WTC11 (cell line): ENCODE measurements around the gene SMIM28. TPM values are rescaled to one million over a fixed set of nuclear protein-coding genes. Genes with fewer than 3 reads are reported as not detected.
A peak's percentile ranks its signal among the peaks of the same experiment; 100 is the strongest.

ENCODE experiments used
- ATAC-seq: fragments of 200-7000 bp; cut with Tn5 transposase; 2 replicates; pipeline ENCODE4 v1.10.0; 2021; ENCODE audit warnings: mild to moderate bottlenecking, moderate library complexity
- CTCF ChIA-PET: fragments of 300-600 bp; sonication (Branson Sonifier 250); formaldehyde crosslinking; loops from one replicate; lab custom pipeline; 2021; ENCODE audit warnings: antibody characterized with exemption; lab: Charles Lee
- POLR2A ChIA-PET: fragments of 350-600 bp; sonication (Branson Sonifier 250); formaldehyde crosslinking; loops from one replicate; lab custom pipeline; 2021; ENCODE audit warnings: antibody characterized with exemption; lab: Charles Lee
- DNase-seq: peaks from one replicate; pipeline ENCODE4 v3.0.0; 2021; ENCODE audit warnings: low spot score
- H3K27ac Mint-ChIP-seq: 2 replicates; pipeline ENCODE4 v1.8.0; 2021; ENCODE audit warnings: mixed read lengths
- H3K27me3 Mint-ChIP-seq: 2 replicates; pipeline ENCODE4 v1.8.0; 2021; ENCODE audit warnings: low read depth, mild to moderate bottlenecking, moderate library complexity, mixed read lengths
- H3K36me3 Mint-ChIP-seq: 2 replicates; pipeline ENCODE4 v1.8.0; 2021; ENCODE audit warnings: mixed read lengths
- H3K4me1 Mint-ChIP-seq: 2 replicates; pipeline ENCODE4 v1.8.0; 2022; ENCODE audit warnings: mixed read lengths
- H3K4me3 Mint-ChIP-seq: 2 replicates; pipeline ENCODE4 v1.8.0; 2021; ENCODE audit warnings: mild to moderate bottlenecking, moderate library complexity, mixed read lengths
- H3K9me3 Mint-ChIP-seq: 2 replicates; pipeline ENCODE4 v1.8.0; 2021; ENCODE audit warnings: mixed read lengths
- ATF1 ChIP-seq: sonication (generic); formaldehyde crosslinking; IDR thresholded peaks from 2 replicates; pipeline ENCODE4 v1.8.1; 2023; ENCODE audit warnings: mild to moderate bottlenecking, moderate library complexity, missing genetic modification reagents
- CBFB ChIP-seq: sonication (generic); formaldehyde crosslinking; IDR thresholded peaks from 2 replicates; pipeline ENCODE4 v1.8.1; 2022; ENCODE audit warnings: mild to moderate bottlenecking, low read depth, missing genetic modification reagents
- CTCF ChIP-seq: fragments of 200-600 bp; IDR thresholded peaks from 2 replicates; pipeline ENCODE4 v1.8.0; 2022; ENCODE audit warnings: antibody characterized with exemption
- EMX1 ChIP-seq: fragments of 250-450 bp; sonication (Bioruptor Pico); IDR thresholded peaks from 2 replicates; pipeline ENCODE4 v1.8.0; 2021; ENCODE audit warnings: mild to moderate bottlenecking
- FOXJ3 ChIP-seq: sonication (generic); formaldehyde crosslinking; IDR thresholded peaks from 2 replicates; pipeline ENCODE4 v1.9.0; 2021; ENCODE audit warnings: missing genetic modification reagents, mild to moderate bottlenecking, borderline replicate concordance
- JAZF1 ChIP-seq: fragments of 250-450 bp; sonication (Bioruptor Pico); IDR thresholded peaks from 2 replicates; pipeline ENCODE4 v1.9.0; 2021; ENCODE audit warnings: moderate library complexity, mild to moderate bottlenecking, inconsistent platforms
- JUN ChIP-seq: sonication (generic); formaldehyde crosslinking; IDR thresholded peaks from 2 replicates; pipeline ENCODE4 v1.8.0; 2023; ENCODE audit warnings: mild to moderate bottlenecking, missing genetic modification reagents
- NR1H2 ChIP-seq: sonication (generic); formaldehyde crosslinking; IDR thresholded peaks from 2 replicates; pipeline ENCODE4 v1.9.0; 2021; ENCODE audit warnings: mild to moderate bottlenecking, moderate library complexity, missing genetic modification reagents
- NR2C2 ChIP-seq: sonication (generic); formaldehyde crosslinking; IDR thresholded peaks from 2 replicates; pipeline ENCODE4 v1.8.0; 2022; ENCODE audit warnings: mild to moderate bottlenecking, missing genetic modification reagents
- TEAD4 ChIP-seq: sonication (generic); formaldehyde crosslinking; IDR thresholded peaks from 2 replicates; pipeline ENCODE4 v1.8.0; 2022; ENCODE audit warnings: mild to moderate bottlenecking, missing genetic modification reagents
- TP53 ChIP-seq: sonication (generic); formaldehyde crosslinking; IDR thresholded peaks from 2 replicates; pipeline ENCODE4 v1.8.1; 2023; ENCODE audit warnings: mild to moderate bottlenecking, missing genetic modification reagents
- ZBTB43 ChIP-seq: sonication (generic); formaldehyde crosslinking; IDR thresholded peaks from 2 replicates; pipeline ENCODE4 v1.8.1; 2023; ENCODE audit warnings: mild to moderate bottlenecking, missing genetic modification reagents
- ZNF671 ChIP-seq: fragments of 250-450 bp; sonication (Bioruptor Pico); IDR thresholded peaks from 2 replicates; pipeline ENCODE4 v1.8.0; 2021; ENCODE audit warnings: mild to moderate bottlenecking
- total RNA-seq: library from RNA; stranded (reverse); gene quantifications from 3 replicates; pipeline ENCODE4 v1.2.3, GENCODE V29; 2021
- TF ChIP-seq, protein P1 (sequence below): sonication (generic); formaldehyde crosslinking; IDR thresholded peaks from 2 replicates; pipeline ENCODE4 v1.8.0; 2022; ENCODE audit warnings: mild to moderate bottlenecking, missing genetic modification reagents
- TF ChIP-seq, protein P2 (sequence below): sonication (generic); formaldehyde crosslinking; IDR thresholded peaks from 2 replicates; pipeline ENCODE4 v1.8.0; 2022; ENCODE audit warnings: missing genetic modification reagents
- TF ChIP-seq, protein P3 (sequence below): sonication (generic); formaldehyde crosslinking; IDR thresholded peaks from 2 replicates; pipeline ENCODE4 v1.8.1; 2022; ENCODE audit warnings: mild to moderate bottlenecking, missing genetic modification reagents, moderate library complexity, borderline replicate concordance
- TF ChIP-seq, protein P4 (sequence below): sonication (generic); formaldehyde crosslinking; IDR thresholded peaks from 2 replicates; pipeline ENCODE4 v1.8.1; 2022; ENCODE audit warnings: low read depth, mild to moderate bottlenecking, moderate library complexity, missing genetic modification reagents, borderline replicate concordance
- TF ChIP-seq, protein P5 (sequence below): fragments of 250-450 bp; sonication (Bioruptor Pico); IDR thresholded peaks from 2 replicates; pipeline ENCODE4 v1.8.0; 2021; ENCODE audit warnings: mild to moderate bottlenecking

The SMIM28 gene
- total RNA-seq, 1 experiment from 2014 or later = not detected

DNA sequence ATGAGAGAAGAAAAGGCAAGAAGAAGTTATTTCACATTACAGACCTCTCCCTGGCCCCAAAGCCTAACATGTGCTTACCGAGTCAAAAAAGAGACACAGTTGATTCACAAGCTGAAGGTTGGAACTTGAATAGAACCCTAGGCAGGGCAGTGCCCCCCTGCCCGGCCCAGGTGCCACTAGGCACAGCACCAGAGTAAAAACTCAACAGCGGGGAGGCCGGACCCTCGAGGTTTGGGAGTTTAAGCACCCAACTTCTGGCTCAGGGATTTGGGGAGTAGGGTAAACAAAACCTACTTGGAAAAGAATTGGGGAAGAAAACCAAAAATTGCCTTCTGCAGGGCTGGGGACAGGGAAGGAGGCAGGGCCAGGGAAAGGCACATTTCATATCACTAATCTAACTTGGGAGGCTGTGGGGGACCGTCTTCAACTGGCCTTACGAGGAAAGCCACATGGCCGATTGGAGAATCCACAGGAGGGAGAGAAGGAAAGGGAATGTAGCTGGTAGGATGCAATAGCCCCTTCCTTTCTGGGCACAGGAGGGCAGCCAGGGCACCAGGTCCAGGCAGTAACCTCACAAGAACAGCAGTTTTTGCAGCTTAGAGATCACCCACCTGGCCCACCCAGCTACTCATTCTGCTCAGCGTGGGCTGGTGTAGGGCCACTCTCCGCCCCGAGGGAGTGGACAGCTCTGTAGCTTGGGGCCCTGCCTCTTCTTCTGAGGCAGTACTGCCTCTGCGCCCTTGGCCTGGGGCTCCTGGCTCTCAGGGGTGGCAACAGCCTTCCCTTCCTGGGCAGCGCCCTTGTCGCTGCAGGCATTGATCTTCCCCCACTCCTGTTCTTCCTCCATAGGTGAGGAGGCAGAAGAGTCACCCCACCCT lies 24.5 kb downstream of the SMIM28 start:
- Mint-ChIP-seq H3K9me3 (no peaks in the 10 kb centered on the region), H3K4me3 (peak overlapping the region; percentile 25; the same call in 1 of the 2 replicates), H3K27ac (no peak overlapping the region), H3K4me1 (peaks cover 17% of the 10 kb centered on the region), H3K27me3 (peaks cover 6% of the 10 kb centered on the region), H3K36me3 (peaks cover 8% of the 10 kb centered on the region)
- TF ChIP-seq, protein P1, sequence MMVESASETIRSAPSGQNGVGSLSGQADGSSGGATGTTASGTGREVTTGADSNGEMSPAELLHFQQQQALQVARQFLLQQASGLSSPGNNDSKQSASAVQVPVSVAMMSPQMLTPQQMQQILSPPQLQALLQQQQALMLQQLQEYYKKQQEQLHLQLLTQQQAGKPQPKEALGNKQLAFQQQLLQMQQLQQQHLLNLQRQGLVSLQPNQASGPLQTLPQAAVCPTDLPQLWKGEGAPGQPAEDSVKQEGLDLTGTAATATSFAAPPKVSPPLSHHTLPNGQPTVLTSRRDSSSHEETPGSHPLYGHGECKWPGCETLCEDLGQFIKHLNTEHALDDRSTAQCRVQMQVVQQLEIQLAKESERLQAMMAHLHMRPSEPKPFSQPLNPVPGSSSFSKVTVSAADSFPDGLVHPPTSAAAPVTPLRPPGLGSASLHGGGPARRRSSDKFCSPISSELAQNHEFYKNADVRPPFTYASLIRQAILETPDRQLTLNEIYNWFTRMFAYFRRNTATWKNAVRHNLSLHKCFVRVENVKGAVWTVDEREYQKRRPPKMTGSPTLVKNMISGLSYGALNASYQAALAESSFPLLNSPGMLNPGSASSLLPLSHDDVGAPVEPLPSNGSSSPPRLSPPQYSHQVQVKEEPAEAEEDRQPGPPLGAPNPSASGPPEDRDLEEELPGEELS = no peak
- no peak for TF ChIP-seq ZNF671
- TF ChIP-seq, protein P2, sequence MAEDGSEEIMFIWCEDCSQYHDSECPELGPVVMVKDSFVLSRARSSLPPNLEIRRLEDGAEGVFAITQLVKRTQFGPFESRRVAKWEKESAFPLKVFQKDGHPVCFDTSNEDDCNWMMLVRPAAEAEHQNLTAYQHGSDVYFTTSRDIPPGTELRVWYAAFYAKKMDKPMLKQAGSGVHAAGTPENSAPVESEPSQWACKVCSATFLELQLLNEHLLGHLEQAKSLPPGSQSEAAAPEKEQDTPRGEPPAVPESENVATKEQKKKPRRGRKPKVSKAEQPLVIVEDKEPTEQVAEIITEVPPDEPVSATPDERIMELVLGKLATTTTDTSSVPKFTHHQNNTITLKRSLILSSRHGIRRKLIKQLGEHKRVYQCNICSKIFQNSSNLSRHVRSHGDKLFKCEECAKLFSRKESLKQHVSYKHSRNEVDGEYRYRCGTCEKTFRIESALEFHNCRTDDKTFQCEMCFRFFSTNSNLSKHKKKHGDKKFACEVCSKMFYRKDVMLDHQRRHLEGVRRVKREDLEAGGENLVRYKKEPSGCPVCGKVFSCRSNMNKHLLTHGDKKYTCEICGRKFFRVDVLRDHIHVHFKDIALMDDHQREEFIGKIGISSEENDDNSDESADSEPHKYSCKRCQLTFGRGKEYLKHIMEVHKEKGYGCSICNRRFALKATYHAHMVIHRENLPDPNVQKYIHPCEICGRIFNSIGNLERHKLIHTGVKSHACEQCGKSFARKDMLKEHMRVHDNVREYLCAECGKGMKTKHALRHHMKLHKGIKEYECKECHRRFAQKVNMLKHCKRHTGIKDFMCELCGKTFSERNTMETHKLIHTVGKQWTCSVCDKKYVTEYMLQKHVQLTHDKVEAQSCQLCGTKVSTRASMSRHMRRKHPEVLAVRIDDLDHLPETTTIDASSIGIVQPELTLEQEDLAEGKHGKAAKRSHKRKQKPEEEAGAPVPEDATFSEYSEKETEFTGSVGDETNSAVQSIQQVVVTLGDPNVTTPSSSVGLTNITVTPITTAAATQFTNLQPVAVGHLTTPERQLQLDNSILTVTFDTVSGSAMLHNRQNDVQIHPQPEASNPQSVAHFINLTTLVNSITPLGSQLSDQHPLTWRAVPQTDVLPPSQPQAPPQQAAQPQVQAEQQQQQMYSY (CRISPR knock-in tag) = no peak
- no peak for TF ChIP-seq FOXJ3 (CRISPR knock-in tag)
- TF ChIP-seq CBFB (CRISPR knock-in tag) = no peak
- no peak for TF ChIP-seq ZBTB43 (CRISPR knock-in tag)
- TF ChIP-seq, protein P3, sequence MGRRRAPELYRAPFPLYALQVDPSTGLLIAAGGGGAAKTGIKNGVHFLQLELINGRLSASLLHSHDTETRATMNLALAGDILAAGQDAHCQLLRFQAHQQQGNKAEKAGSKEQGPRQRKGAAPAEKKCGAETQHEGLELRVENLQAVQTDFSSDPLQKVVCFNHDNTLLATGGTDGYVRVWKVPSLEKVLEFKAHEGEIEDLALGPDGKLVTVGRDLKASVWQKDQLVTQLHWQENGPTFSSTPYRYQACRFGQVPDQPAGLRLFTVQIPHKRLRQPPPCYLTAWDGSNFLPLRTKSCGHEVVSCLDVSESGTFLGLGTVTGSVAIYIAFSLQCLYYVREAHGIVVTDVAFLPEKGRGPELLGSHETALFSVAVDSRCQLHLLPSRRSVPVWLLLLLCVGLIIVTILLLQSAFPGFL (CRISPR knock-in tag) = no peak
- no peak for TF ChIP-seq JAZF1 (CRISPR knock-in tag)
- no peak for TF ChIP-seq EMX1 (CRISPR knock-in tag)
- no peak for TF ChIP-seq NR1H2 (CRISPR knock-in tag)
- TF ChIP-seq, protein P4, sequence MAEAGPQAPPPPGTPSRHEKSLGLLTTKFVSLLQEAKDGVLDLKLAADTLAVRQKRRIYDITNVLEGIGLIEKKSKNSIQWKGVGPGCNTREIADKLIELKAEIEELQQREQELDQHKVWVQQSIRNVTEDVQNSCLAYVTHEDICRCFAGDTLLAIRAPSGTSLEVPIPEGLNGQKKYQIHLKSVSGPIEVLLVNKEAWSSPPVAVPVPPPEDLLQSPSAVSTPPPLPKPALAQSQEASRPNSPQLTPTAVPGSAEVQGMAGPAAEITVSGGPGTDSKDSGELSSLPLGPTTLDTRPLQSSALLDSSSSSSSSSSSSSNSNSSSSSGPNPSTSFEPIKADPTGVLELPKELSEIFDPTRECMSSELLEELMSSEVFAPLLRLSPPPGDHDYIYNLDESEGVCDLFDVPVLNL (CRISPR knock-in tag) = no peak
- TF ChIP-seq ATF1 = no peak
- no peak for TF ChIP-seq TP53 (CRISPR knock-in tag)
- TF ChIP-seq TEAD4 = no peak
- TF ChIP-seq, all 79 proteins: peak for 0
- DNase-seq (no peak), ATAC-seq (no peak)
- POLR2A ChIA-PET = interaction anchor here (0.6 kb wide), 1 partner anchor 98 kb away, joined by 6 read pairs; no protein-coding TSS in a partner anchor
- CTCF ChIA-PET = interaction anchor here (0.6 to 3.8 kb wide), 5 partner anchors 14 to 287 kb away, joined by 3 to 33 read pairs (median 4); no protein-coding TSS in a partner anchor

GRCh38 chr6:138402838-138403187 lies 25.1 kb downstream of the SMIM28 start:
- Mint-ChIP-seq H3K27ac (0 out of 2 replicates have a peak overlapping the region, but pooled peaks have one; percentile 32), H3K27me3 (peaks cover 6% of the 10 kb centered on the region), H3K9me3 (no peaks in the 10 kb centered on the region), H3K36me3 (peaks cover 13% of the 10 kb centered on the region), H3K4me3 (peak overlapping the region; percentile 74), H3K4me1 (peaks cover 17% of the 10 kb centered on the region)
- DNase-seq (no peak), ATAC-seq (no peak)
- POLR2A ChIA-PET = interaction anchor here (0.6 kb wide), 2 partner anchors 54 to 97 kb away, joined by 3 to 6 read pairs; no protein-coding TSS in a partner anchor
- CTCF ChIA-PET = interaction anchor here (0.6 to 3.8 kb wide), 7 partner anchors 14 to 371 kb away, joined by 3 to 33 read pairs (median 3); partner anchors contain the start of gene CCDC28A
- no peak for TF ChIP-seq CTCF
- TF ChIP-seq ZBTB43 (CRISPR knock-in tag) = no peak
- TF ChIP-seq NR2C2 (CRISPR knock-in tag) = no peak
- no peak for TF ChIP-seq JUN (CRISPR knock-in tag)
- TF ChIP-seq, protein P5, sequence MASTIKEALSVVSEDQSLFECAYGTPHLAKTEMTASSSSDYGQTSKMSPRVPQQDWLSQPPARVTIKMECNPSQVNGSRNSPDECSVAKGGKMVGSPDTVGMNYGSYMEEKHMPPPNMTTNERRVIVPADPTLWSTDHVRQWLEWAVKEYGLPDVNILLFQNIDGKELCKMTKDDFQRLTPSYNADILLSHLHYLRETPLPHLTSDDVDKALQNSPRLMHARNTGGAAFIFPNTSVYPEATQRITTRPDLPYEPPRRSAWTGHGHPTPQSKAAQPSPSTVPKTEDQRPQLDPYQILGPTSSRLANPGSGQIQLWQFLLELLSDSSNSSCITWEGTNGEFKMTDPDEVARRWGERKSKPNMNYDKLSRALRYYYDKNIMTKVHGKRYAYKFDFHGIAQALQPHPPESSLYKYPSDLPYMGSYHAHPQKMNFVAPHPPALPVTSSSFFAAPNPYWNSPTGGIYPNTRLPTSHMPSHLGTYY (CRISPR knock-in tag) = no peak
